K562 (cell line): ENCODE measurements around the gene IPPK. TPM values are rescaled to one million over a fixed set of nuclear protein-coding genes. Genes with fewer than 3 reads are reported as not detected.

Source experiments
- BACH1 ChIP-seq: fragments of 200-800 bp; sonication (Bioruptor generic); IDR thresholded peaks from 2 replicates; pipeline ENCODE4 v1.6.1; 2016; ENCODE audit warnings: missing genetic modification characterization, missing compliant biosample characterization
- BRD4 ChIP-seq: fragments of 200-600 bp; sonication (generic); IDR thresholded peaks from 2 replicates; pipeline ENCODE4 v1.6.1; 2017; ENCODE audit warnings: inconsistent platforms
- CEBPB ChIP-seq: fragments of 450-650 bp; IDR thresholded peaks from 2 replicates; pipeline ENCODE4 v1.6.1; 2016; ENCODE audit warnings: missing genetic modification characterization, missing compliant biosample characterization
- DIDO1 ChIP-seq: fragments of 450-650 bp; IDR thresholded peaks from 2 replicates; pipeline ENCODE4 v1.6.1; 2016; ENCODE audit warnings: low read depth, missing biosample characterization, missing genetic modification characterization
- ELF1 ChIP-seq: fragments of 200-800 bp; sonication (Bioruptor generic); IDR thresholded peaks from 2 replicates; pipeline ENCODE4 v1.6.1; 2016; ENCODE audit warnings: missing genetic modification characterization, missing compliant biosample characterization
- ETV1 ChIP-seq: fragments of 450-650 bp; conservative IDR thresholded peaks from 2 replicates; pipeline ENCODE4 v1.6.1; 2016; ENCODE audit warnings: missing genetic modification characterization, control low read depth, low read depth, missing compliant biosample characterization
- FOSL1 ChIP-seq: fragments of 200-800 bp; sonication (Bioruptor generic); conservative IDR thresholded peaks from 2 replicates; pipeline ENCODE4 v1.6.1; 2016; ENCODE audit warnings: missing genetic modification characterization, missing compliant biosample characterization
- FOXK1 ChIP-seq: sonication (generic); formaldehyde crosslinking; IDR thresholded peaks from 2 replicates; pipeline ENCODE4 v1.8.0; 2022; ENCODE audit warnings: missing genetic modification reagents, mild to moderate bottlenecking, borderline replicate concordance
- HNRNPUL1 ChIP-seq: fragments of 200-400 bp; formaldehyde crosslinking; IDR thresholded peaks from 2 replicates; pipeline ENCODE4 v1.6.1; 2017; ENCODE audit warnings: low read length
- IRF2 ChIP-seq: sonication (generic); formaldehyde crosslinking; IDR thresholded peaks from 2 replicates; pipeline ENCODE4 v1.8.1; 2022; ENCODE audit warnings: mild to moderate bottlenecking, missing genetic modification reagents
- KDM4B ChIP-seq, 2 experiments: fragments of 450-650 bp in 1 of 2; sonication (generic) in 1 of 2; IDR thresholded peaks; 2 replicates each; pipeline ENCODE4 v1.6.1; 2016 to 2017; ENCODE audit warnings: borderline replicate concordance in 2 of 2, antibody characterized with exemption in 1 of 2, low read depth in 1 of 2, mild to moderate bottlenecking in 1 of 2
- LARP7 ChIP-seq: fragments of 450-650 bp; IDR thresholded peaks from 2 replicates; pipeline ENCODE4 v1.6.1; 2016
- LEF1 ChIP-seq: fragments of 450-650 bp; IDR thresholded peaks from 2 replicates; pipeline ENCODE4 v1.6.1; 2016; ENCODE audit warnings: mild to moderate bottlenecking
- NEUROD1 ChIP-seq: fragments of 150-350 bp; IDR thresholded peaks from 2 replicates; pipeline ENCODE4 v1.6.1; 2014; ENCODE audit warnings: borderline replicate concordance, low read length, low read depth; ENCODE audit not compliant: partially characterized antibody
- OTX1 ChIP-seq: fragments of 450-650 bp; formaldehyde crosslinking; IDR thresholded peaks from 2 replicates; pipeline ENCODE4 v1.4.0; 2022; ENCODE audit warnings: mild to moderate bottlenecking
- PTTG1 ChIP-seq: fragments of 450-650 bp; IDR thresholded peaks from 2 replicates; pipeline ENCODE4 v1.6.1; 2016; ENCODE audit warnings: low read depth, mild to moderate bottlenecking, missing genetic modification characterization, missing compliant biosample characterization
- SMAD1 ChIP-seq: fragments of 150-350 bp; IDR thresholded peaks from 2 replicates; pipeline ENCODE4 v1.6.1; 2014; ENCODE audit warnings: low read length, low read depth; ENCODE audit not compliant: partially characterized antibody
- ZNF311 ChIP-seq: fragments of 250-450 bp; sonication (Bioruptor Pico); IDR thresholded peaks from 2 replicates; pipeline ENCODE4 v1.4.0; 2020; ENCODE audit warnings: mild to moderate bottlenecking, moderate library complexity
- polyA plus RNA-seq, 8 experiments: library from polyadenylated mRNA; depleted of rRNA in 4 of 8; stranded (reverse) in 5 of 8; unstranded in 3 of 8; fragments of >200 nt; fragmentation: Nextera tagmentation in 2 of 8; fragmentation: Illumina TruSeq in 1 of 8; extraction: Ambion mirVana in 2 of 8; extraction: Trizol in 1 of 8; gene quantifications; 2 replicates each; pipeline versions ENCODE4 v1.2.1 to v1.2.3, GENCODE V29; 2011 to 2014; ENCODE audit warnings: inconsistent platforms in 1 of 8, missing spikeins in 1 of 8
- total RNA-seq, 7 experiments: library from RNA; depleted of rRNA in 6 of 7; stranded (reverse); fragments of >200 nt in 6 of 7; fragmentation: Illumina TruSeq in 2 of 7; extraction: Trizol in 2 of 7; gene quantifications; 2 replicates each; pipeline versions ENCODE4 v1.2.1 to v1.2.3, GENCODE V29; 2011 to 2021; ENCODE audit warnings: low replicate concordance in 1 of 7
- TF ChIP-seq, protein P1 (sequence below), 2 experiments: fragments of 150-350 bp in 1 of 2; IDR thresholded peaks; 2 replicates each; pipeline ENCODE4 v1.6.1; 2012 to 2016; ENCODE audit warnings: low read depth in 2 of 2, low read length in 2 of 2, mild to moderate bottlenecking in 1 of 2, moderate library complexity in 1 of 2
- TF ChIP-seq, protein P2 (sequence below): fragments of 250-450 bp; sonication (Bioruptor Pico); IDR thresholded peaks from 2 replicates; pipeline ENCODE4 v1.8.0; 2022; ENCODE audit warnings: inconsistent platforms
- TF ChIP-seq, protein P3 (sequence below): fragments of 250-450 bp; sonication (Bioruptor Pico); IDR thresholded peaks from 2 replicates; pipeline ENCODE4 v1.4.0; 2020; ENCODE audit warnings: mild to moderate bottlenecking, moderate library complexity

Gene IPPK
- total and polyA plus RNA-seq, 9 of the 15 experiments (the other 6 are each of a cell fraction or from before 2014, with no cell fraction given), result 3.1 to 22.2 (median 11.2) TPM

DNA sequence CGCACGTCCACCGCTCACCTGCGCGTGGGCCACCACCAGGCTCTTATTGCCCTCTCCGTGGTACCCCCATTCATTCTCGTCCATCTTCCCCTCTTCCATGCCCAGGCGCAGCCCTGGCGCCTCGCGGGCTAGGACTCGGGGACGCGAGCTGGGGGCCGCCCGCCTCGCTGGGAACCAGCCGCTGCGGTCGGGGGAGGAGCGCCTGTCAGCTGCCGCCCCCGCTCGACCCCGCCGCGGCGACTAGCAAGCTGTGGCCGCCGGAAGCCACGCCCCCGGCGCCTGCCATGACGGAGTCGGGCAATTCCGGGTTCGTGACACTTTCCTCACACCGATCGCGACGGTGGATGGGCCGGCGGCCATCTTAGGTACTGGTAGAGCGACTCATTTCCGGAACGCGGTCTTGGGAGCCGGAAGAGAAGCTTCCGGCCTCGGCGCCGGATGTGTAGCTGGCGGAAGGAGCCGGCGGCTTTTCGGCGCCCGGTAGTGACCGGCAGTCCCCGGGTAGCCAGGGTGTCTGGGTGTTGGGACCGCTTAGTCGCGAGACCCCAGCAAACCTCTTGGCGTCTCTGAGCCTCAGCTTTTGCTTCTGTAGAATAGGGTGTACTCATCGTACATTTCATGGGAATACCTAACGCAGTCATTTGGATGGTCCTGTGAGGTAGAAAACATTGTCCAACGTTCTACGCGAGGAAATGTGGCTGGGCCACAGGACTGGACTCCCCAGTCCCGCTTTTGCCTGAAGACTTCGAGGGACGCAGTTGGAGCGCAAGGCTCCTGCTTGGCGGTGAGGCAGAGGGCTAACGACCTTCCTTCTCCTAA is at the start of gene IPPK (continued):
- no peak for TF ChIP-seq LARP7
- TF ChIP-seq, protein P1, sequence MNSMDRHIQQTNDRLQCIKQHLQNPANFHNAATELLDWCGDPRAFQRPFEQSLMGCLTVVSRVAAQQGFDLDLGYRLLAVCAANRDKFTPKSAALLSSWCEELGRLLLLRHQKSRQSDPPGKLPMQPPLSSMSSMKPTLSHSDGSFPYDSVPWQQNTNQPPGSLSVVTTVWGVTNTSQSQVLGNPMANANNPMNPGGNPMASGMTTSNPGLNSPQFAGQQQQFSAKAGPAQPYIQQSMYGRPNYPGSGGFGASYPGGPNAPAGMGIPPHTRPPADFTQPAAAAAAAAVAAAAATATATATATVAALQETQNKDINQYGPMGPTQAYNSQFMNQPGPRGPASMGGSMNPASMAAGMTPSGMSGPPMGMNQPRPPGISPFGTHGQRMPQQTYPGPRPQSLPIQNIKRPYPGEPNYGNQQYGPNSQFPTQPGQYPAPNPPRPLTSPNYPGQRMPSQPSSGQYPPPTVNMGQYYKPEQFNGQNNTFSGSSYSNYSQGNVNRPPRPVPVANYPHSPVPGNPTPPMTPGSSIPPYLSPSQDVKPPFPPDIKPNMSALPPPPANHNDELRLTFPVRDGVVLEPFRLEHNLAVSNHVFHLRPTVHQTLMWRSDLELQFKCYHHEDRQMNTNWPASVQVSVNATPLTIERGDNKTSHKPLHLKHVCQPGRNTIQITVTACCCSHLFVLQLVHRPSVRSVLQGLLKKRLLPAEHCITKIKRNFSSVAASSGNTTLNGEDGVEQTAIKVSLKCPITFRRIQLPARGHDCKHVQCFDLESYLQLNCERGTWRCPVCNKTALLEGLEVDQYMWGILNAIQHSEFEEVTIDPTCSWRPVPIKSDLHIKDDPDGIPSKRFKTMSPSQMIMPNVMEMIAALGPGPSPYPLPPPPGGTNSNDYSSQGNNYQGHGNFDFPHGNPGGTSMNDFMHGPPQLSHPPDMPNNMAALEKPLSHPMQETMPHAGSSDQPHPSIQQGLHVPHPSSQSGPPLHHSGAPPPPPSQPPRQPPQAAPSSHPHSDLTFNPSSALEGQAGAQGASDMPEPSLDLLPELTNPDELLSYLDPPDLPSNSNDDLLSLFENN (IDR thresholded peaks at IDR 0.05; ENCODE audit: low read depth in 2 of 2, low read length in 2 of 2), result no peak
- no peak for TF ChIP-seq SMAD1
- TF ChIP-seq KDM4B (IDR thresholded peaks at IDR 0.05; ENCODE audit: borderline replicate concordance in 2 of 2, low read depth in 1 of 2), result peak in 1 of 2 experiments; percentile 65; a peak in 1 of 4 replicates
- 0 out of 2 replicates have a peak, but pooled peaks have one; percentile 18 for TF ChIP-seq BRD4
- TF ChIP-seq FOXK1 (CRISPR knock-in tag), result no peak
- peak; percentile 99 for TF ChIP-seq ETV1
- TF ChIP-seq LEF1, result no peak
- no peak; the same call in 1 of the 2 replicates for TF ChIP-seq BACH1 (tag)
- peak; percentile 99 for TF ChIP-seq ELF1 (tag)
- TF ChIP-seq, protein P2, sequence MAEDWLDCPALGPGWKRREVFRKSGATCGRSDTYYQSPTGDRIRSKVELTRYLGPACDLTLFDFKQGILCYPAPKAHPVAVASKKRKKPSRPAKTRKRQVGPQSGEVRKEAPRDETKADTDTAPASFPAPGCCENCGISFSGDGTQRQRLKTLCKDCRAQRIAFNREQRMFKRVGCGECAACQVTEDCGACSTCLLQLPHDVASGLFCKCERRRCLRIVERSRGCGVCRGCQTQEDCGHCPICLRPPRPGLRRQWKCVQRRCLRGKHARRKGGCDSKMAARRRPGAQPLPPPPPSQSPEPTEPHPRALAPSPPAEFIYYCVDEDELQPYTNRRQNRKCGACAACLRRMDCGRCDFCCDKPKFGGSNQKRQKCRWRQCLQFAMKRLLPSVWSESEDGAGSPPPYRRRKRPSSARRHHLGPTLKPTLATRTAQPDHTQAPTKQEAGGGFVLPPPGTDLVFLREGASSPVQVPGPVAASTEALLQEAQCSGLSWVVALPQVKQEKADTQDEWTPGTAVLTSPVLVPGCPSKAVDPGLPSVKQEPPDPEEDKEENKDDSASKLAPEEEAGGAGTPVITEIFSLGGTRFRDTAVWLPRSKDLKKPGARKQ (CRISPR knock-in tag), result no peak
- TF ChIP-seq HNRNPUL1, result no peak
- TF ChIP-seq NEUROD1, result no peak
- no peak for TF ChIP-seq IRF2 (CRISPR knock-in tag)
- TF ChIP-seq ZNF311 (CRISPR knock-in tag), result no peak
- TF ChIP-seq, protein P3, sequence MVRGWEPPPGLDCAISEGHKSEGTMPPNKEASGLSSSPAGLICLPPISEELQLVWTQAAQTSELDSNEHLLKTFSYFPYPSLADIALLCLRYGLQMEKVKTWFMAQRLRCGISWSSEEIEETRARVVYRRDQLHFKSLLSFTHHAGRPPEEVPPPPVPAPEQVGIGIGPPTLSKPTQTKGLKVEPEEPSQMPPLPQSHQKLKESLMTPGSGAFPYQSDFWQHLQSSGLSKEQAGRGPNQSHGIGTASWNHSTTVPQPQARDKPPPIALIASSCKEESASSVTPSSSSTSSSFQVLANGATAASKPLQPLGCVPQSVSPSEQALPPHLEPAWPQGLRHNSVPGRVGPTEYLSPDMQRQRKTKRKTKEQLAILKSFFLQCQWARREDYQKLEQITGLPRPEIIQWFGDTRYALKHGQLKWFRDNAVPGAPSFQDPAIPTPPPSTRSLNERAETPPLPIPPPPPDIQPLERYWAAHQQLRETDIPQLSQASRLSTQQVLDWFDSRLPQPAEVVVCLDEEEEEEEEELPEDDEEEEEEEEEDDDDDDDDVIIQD (CRISPR knock-in tag), result peak; percentile 36; the same call in 1 of the 2 replicates
- peak; percentile 83 for TF ChIP-seq DIDO1
- no peak for TF ChIP-seq OTX1 (CRISPR knock-in tag)
- TF ChIP-seq PTTG1 (tag), result no peak
- TF ChIP-seq CEBPB (tag), result no peak
- TF ChIP-seq FOSL1 (tag), result peak; percentile 73
